Measurements from ENCODE around the gene GLTP.
A peak's percentile ranks its signal among the peaks of the same experiment; 100 is the strongest.
"Not testable (repeated sequence)": the region's sequence is repeated elsewhere in the genome, so short reads cannot be mapped to it uniquely, and the experiment has no call there.

Gene GLTP

DNA sequence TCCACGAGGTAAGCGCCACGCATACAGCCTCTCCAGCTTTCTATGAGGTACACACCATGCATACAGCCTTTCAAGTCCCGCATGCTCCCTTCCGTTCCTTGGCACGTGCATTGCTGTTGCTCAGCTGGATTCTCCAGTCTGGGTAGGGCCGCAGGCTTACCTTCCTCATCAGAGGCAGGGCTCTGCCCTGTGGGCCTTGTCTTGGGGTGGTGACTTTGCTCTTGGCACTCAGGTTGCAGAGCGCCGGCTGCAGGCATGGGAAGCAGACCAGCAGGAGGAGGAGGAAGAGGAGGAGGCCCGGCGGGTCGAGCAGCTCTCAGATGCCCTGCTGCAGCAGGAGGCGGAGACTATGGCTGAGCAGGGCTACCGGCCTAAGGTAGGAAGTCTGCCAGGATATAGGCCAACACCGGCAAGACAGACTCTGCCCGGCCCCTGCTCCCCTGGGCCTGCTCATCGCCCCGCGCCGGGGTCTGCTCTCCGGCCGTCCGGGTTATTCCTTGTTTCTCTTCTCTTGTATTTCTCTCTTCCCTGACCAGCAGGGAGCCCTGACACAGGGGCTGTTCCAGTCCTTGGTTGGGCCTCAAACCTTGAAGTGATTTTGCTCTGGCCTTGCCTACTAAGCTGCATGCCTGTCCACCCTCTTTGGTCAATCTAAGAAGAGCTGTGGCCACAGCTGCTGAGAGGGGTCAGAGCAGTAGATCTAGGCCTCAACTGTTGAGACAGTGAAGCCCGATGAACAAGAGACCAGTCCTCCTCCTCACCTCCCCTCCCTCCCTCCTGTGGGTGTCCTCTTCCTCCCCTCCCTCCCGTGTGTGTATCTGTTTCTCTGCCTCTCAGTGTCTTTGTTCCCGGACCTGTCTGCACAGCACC lies 35.1 kb upstream of the GLTP start:
- Mint-ChIP-seq H3K27ac (no peak overlapping the region), H3K27me3 (no peaks in the 10 kb centered on the region), H3K36me3 (peaks cover 44 to 61% of the 10 kb centered on the region in 2 donors), H3K9me3 (no peaks in the 10 kb centered on the region), H3K4me3 (no peak overlapping the region), H3K4me1 (peaks cover 0 to 2% of the 10 kb centered on the region in 2 donors)
- ATAC-seq (replicated peaks) (no peak), DNase-seq (no peak)

DNA sequence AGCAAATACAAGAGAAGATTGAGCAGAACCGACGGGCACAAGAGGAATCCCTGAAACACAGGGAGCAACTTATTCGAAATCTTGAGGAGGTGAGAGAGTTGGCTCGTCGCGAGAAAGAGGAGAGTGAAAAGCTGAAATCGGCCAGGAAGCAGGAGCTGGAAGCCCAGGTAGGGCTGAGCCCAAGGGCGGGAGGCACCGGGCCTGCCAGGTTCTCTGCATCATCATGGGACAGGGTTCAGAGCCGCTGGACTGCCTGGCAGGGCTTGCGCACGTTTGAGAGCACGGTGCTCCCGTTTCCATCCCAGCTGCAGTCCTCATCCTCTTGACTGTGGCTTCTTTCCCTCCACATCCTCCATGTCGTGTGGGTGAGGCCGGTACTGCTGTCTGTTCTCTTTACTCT lies 34.1 kb upstream of the GLTP start:
- Mint-ChIP-seq H3K9me3 (no peaks in the 10 kb centered on the region), H3K4me3 (no peak overlapping the region), H3K27me3 (no peaks in the 10 kb centered on the region), H3K27ac (no peak overlapping the region), H3K36me3 (peaks cover 40 to 55% of the 10 kb centered on the region in 2 donors), H3K4me1 (peaks cover 0 to 2% of the 10 kb centered on the region in 2 donors)
- no peak for DNase-seq
- ATAC-seq (replicated peaks) = no peak

- H3K9me3 Mint-ChIP-seq = no peaks in the 10 kb centered on the region
- peaks cover 0 to 2% of the 10 kb centered on the region in 2 donors for H3K4me1 Mint-ChIP-seq
- DNase-seq (no peak), ATAC-seq (replicated peaks) (no peak)
- no peak overlapping the region for H3K4me3 Mint-ChIP-seq
- peaks cover 41 to 57% of the 10 kb centered on the region in 2 donors for H3K36me3 Mint-ChIP-seq
- no peak overlapping the region for H3K27ac Mint-ChIP-seq
- H3K27me3 Mint-ChIP-seq = no peaks in the 10 kb centered on the region
Measured at GRCh38 chr12:109912855-109913321, 32.5 kb upstream of the GLTP start.

DNA sequence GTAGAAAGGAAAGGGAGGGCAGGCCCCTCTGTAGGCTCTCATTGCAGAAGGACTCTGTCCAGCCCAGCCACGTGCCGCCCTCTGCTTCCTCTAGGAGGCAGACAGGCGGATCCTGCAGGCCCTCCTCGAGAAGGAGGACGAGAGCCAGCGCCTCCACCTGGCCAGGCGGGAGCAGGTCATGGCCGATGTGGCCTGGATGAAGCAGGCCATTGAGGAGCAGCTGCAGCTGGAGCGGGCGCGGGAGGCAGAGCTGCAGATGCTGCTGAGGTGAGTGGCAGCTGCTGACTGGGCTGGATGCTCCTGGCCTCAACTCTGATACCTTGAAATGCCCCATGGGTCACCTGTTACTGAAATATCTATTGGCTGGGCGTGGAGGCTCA lies 30.6 kb upstream of the GLTP start:
- peak; percentile 47 to 55 for ATAC-seq (replicated peaks)
- Mint-ChIP-seq H3K36me3 (peaks cover 41 to 67% of the 10 kb centered on the region in 2 donors), H3K4me1 (peaks cover 0 to 2% of the 10 kb centered on the region in 2 donors), H3K4me3 (no peak overlapping the region), H3K9me3 (no peaks in the 10 kb centered on the region), H3K27ac (no peak overlapping the region), H3K27me3 (no peaks in the 10 kb centered on the region)
- DNase-seq = peak; percentile 10

GRCh38 chr12:109910254-109910968 lies 30.1 kb upstream of the GLTP start:
- H3K27me3 Mint-ChIP-seq = no peaks in the 10 kb centered on the region
- ATAC-seq (replicated peaks) (no peak), DNase-seq (no peak)
- peaks cover 0 to 2% of the 10 kb centered on the region in 2 donors for H3K4me1 Mint-ChIP-seq
- peaks cover 36 to 67% of the 10 kb centered on the region in 2 donors for H3K36me3 Mint-ChIP-seq
- no peak overlapping the region for H3K4me3 Mint-ChIP-seq
- no peak overlapping the region for H3K27ac Mint-ChIP-seq
- no peaks in the 10 kb centered on the region for H3K9me3 Mint-ChIP-seq

DNA sequence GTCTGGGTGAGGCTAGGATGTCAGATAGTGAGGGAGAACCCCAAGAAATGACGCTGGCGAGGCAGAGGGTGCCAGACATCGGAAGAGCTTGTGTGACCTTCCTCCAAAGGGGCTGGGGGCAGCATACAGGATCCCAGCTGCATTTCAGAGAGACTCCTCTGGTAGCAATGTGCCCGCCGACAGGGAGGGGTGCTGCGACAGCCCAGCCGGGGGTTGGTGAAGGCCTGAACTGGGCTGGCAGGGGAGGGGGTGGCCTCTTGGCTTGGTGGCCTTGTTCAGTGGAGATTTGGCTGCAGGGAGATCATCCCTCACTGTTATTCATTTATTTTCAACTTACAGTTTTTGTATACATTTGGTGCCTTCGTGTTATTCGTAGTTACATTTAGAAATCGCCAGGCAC lies 25.0 kb upstream of the GLTP start:
- no peaks in the 10 kb centered on the region for H3K9me3 Mint-ChIP-seq
- H3K27me3 Mint-ChIP-seq = no peaks in the 10 kb centered on the region
- no peak overlapping the region for H3K27ac Mint-ChIP-seq
- DNase-seq (no peak), ATAC-seq (replicated peaks) (no peak)
- peaks cover 12 to 20% of the 10 kb centered on the region in 2 donors for H3K4me1 Mint-ChIP-seq
- no peak overlapping the region for H3K4me3 Mint-ChIP-seq
- peaks cover 30 to 52% of the 10 kb centered on the region in 2 donors for H3K36me3 Mint-ChIP-seq

GRCh38 chr12:109902891-109903418 lies 22.6 kb upstream of the GLTP start:
- Mint-ChIP-seq H3K36me3 (peaks cover 24 to 41% of the 10 kb centered on the region in 2 donors), H3K4me1 (peaks cover 14 to 26% of the 10 kb centered on the region in 2 donors), H3K27ac (peak overlapping the region; percentile 14), H3K9me3 (no peaks in the 10 kb centered on the region), H3K4me3 (no peak overlapping the region), H3K27me3 (no peaks in the 10 kb centered on the region)
- no peak for DNase-seq
- ATAC-seq (replicated peaks) = no peak

DNA sequence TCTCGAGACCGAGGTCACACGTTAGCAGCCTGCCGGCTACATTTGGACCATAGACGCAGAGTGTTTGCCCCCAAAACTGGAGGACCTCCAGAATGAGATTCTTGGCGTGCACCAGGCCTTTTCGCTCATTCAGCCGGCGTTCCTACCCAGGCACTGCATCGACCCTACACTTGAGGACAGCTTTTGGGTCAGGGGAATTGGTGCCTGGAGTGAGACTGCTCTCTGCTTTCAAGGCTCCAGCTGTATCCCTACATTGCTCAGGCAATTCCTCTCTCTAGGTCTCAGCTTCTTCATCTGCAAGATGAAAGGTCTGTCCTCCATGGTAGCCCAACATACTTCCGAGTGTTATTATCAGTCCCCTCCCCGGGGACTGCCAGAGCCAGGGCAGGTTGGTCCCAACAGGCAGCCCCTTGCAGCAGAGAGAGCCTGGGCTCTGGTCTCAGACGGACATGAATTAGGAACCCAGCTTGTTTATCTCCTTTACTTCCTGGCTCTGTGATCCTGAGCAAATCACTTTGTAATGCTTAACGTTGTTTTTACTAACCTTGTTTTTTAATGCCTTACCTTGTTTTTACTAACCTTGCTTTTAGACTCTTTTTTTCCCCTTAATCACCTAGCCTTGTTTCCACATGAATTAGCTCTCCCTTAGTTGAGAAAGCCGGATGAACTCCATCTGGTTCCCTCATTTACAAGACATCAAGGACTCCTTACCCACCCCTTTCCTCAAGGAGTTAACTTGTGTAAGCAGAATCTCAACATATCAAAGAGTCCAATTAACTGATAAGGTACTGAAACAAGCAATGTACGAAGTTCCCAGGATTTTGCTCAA lies 20.6 kb upstream of the GLTP start:
- Mint-ChIP-seq H3K27ac (peak overlapping the region; percentile 98), H3K27me3 (no peaks in the 10 kb centered on the region), H3K9me3 (no peaks in the 10 kb centered on the region), H3K36me3 (peaks cover 18 to 24% of the 10 kb centered on the region in 2 donors), H3K4me3 (peak overlapping the region; percentile 87 to 92), H3K4me1 (peaks cover 14 to 26% of the 10 kb centered on the region in 2 donors)
- DNase-seq (no peak), ATAC-seq (replicated peaks) (peak; percentile 15 to 22)

DNA sequence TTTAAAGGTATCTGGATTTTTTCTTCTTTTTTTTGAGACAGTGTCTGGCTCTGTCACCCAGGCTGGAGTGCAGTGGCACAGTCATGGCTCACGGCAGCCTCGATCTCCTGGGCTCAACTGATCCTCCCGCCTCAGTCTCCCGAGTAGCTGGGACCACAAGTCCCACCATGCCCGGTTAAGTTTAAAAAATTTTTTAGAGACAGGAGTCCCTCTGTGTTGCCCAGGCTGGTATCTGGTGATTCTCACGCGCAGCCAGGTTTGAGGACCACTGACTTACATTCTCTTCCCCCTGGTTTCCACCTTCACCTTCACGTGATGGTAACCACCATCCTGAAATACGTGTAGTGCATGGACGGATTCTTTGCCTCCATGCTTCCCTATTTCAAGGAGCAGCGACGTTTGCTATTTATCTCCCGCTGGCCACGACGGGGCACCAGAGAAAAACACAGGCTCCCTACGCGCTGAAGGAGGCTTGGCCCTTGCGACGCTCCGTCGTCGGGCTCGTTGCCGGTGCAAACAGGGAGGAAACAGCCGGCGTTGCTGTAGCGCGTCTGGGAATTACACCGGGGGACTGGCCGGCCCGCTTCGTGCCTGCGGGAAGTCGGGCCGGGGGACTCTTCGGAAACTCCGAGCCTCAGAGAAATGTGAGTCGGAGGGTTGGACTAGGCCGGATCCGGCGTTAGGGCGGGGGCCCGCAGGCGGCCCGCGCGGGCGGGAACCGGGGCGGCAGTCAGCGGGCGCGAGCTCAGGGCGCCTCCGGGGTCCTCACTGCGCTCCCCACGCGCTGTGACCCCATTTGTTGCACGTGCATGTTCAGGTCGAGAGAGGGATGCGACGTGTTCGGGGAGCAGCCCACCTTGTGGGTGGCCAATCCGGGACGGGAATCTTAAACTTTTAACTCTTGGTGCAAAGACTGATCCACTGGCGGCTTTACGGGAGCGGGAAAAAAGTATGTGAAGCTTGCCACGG lies 19.7 kb upstream of the GLTP start, which contains the start of gene TCHP:
TSS of gene TCHP (plus strand) at position 492 of the 969 bp plus-strand sequence. CDS start 2,753 bp downstream, outside the sequence.
- peak; percentile 71 for DNase-seq
- Mint-ChIP-seq H3K4me1 (peaks cover 14 to 26% of the 10 kb centered on the region in 2 donors), H3K27ac (peak within 1 kb of the TSS; percentile 98), H3K9me3 (no peaks in the 10 kb centered on the region), H3K27me3 (no peaks in the 10 kb centered on the region), H3K36me3 (peaks cover 15 to 16% of the 10 kb centered on the region in 2 donors), H3K4me3 (peak within 1 kb of the TSS; percentile 87 to 92)
- peak; percentile 90 to 91 for ATAC-seq (replicated peaks)

GRCh38 chr12:109899345-109899744 lies 19.0 kb upstream of the GLTP start:
- not testable (repeated sequence) for H3K36me3 Mint-ChIP-seq; H3K9me3 Mint-ChIP-seq; H3K27ac Mint-ChIP-seq; DNase-seq; H3K27me3 Mint-ChIP-seq; ATAC-seq (replicated peaks)
- peaks cover 14 to 26% of the 10 kb centered on the region in 2 donors for H3K4me1 Mint-ChIP-seq
- peak overlapping the region; percentile 87 to 92 for H3K4me3 Mint-ChIP-seq

DNA sequence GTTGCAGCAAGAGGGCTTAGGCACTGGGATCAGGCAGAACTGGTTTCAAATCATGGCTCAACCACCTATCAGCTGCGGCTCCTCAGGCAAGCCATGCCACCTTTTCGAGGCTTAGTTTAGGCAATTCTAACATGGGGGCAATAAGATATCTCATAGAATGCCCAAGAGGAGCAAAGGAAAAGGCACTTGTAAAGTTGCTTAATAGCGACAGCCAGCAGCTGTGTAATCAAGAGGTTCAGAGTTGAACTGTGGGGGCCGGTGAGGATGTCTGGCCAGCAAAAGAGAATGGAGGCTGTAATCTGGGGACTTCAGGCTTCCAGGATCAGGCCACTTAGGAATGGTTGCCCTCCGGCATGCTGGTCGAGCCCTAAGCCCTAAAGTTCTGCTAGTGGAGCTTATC lies 16.7 kb upstream of the GLTP start:
- peaks cover 27 to 40% of the 10 kb centered on the region in 2 donors for H3K4me1 Mint-ChIP-seq
- no peak overlapping the region for H3K27ac Mint-ChIP-seq
- no peak for ATAC-seq (replicated peaks)
- no peaks in the 10 kb centered on the region for H3K27me3 Mint-ChIP-seq
- no peaks in the 10 kb centered on the region for H3K9me3 Mint-ChIP-seq
- no peaks in the 10 kb centered on the region for H3K36me3 Mint-ChIP-seq
- no peak for DNase-seq
- H3K4me3 Mint-ChIP-seq = no peak overlapping the region

DNA sequence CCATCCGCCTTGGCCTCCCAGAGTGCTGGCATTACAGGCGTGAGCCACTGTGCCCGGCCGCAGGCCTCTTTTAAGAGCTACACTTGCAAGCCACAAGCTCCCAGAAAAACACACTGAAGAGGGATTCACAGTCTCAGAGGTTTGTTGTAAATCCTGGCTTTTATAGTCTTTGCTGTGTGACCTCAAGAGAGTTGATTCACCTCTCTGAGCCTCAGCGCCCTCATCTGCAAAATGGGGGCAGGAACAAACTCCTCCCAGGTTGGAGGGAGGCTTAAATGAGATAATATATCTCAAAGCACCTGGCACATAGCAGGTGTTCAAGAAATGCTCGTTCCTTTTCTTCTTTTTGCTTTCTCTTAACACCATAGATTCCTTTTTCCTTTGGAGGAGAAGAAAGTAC lies 15.8 kb upstream of the GLTP start:
- no peak overlapping the region for H3K4me3 Mint-ChIP-seq
- ATAC-seq (replicated peaks) (no peak), DNase-seq (no peak)
- no peaks in the 10 kb centered on the region for H3K36me3 Mint-ChIP-seq
- H3K27me3 Mint-ChIP-seq = no peaks in the 10 kb centered on the region
- H3K4me1 Mint-ChIP-seq = peaks cover 20 to 33% of the 10 kb centered on the region in 2 donors
- no peaks in the 10 kb centered on the region for H3K9me3 Mint-ChIP-seq
- H3K27ac Mint-ChIP-seq = no peak overlapping the region

GRCh38 chr12:109894939-109895338 lies 14.6 kb upstream of the GLTP start:
- no peak for DNase-seq
- Mint-ChIP-seq H3K36me3 (no peaks in the 10 kb centered on the region), H3K27me3 (no peaks in the 10 kb centered on the region), H3K4me1 (peaks cover 16 to 23% of the 10 kb centered on the region in 2 donors), H3K9me3 (no peaks in the 10 kb centered on the region), H3K4me3 (no peak overlapping the region), H3K27ac (no peak overlapping the region)
- no peak for ATAC-seq (replicated peaks)

Data from stimulated activated naive B cell treated with anti-CD40 and anti-IgM and Interleukin-4, amounts not matched to agents 10 μg/mL and 1 μg/mL and 100 μg/mL, for 72 hours (primary cell).